ENCODE data around the gene EDDM3A. TPM values are rescaled to one million over a fixed set of nuclear protein-coding genes. Genes with fewer than 3 reads are reported as not detected.
"Not testable (repeated sequence)": the region's sequence is repeated elsewhere in the genome, so short reads cannot be mapped to it uniquely, and the experiment has no call there.

The EDDM3A gene
- polyA plus RNA-seq, 1 donor from 2014 or later, result not detected

GRCh38 chr14:20757965-20758364 is 12.3 kb downstream of the EDDM3A start:
- Histone ChIP-seq H3K4me3 (ENCODE audit: low read length) (no peak overlapping the region), H3K79me2 (replicated peaks; ENCODE audit: insufficient read depth, low read length) (no peaks in the 10 kb centered on the region), H3K4me2 (ENCODE audit: low read length) (no peak overlapping the region), H3K9ac (ENCODE audit: low read length) (no peak overlapping the region), H3K27ac (ENCODE audit: low read length) (no peak overlapping the region), H3K27me3 (ENCODE audit: insufficient read depth, low read depth, low read length) (no peaks in the 10 kb centered on the region), H3F3A (ENCODE audit: insufficient read depth, low read length, poor library complexity, severe bottlenecking) (no peaks in the 10 kb centered on the region), H3K9me3 (ENCODE audit: low read length) (no peaks in the 10 kb centered on the region), H2AFZ (ENCODE audit: low read depth, low read length) (no peak overlapping the region), H4K20me1 (ENCODE audit: insufficient read depth) (no peaks in the 10 kb centered on the region), H3K36me3 (ENCODE audit: insufficient read depth, low read length) (no peaks in the 10 kb centered on the region), H3K9me2 (ENCODE audit: insufficient read depth, low read length) (no peaks in the 10 kb centered on the region)
- TF ChIP-seq RAD21 (conservative IDR thresholded peaks at IDR 0.05), result no peak
- TF ChIP-seq SMC3 (conservative IDR thresholded peaks at IDR 0.05; ENCODE audit: poor library complexity), result no peak
- TF ChIP-seq CTCF (IDR thresholded peaks at IDR 0.05; ENCODE audit: poor library complexity, severe bottlenecking), result no peak
- no peak for TF ChIP-seq EZH2 (IDR thresholded peaks at IDR 0.05; ENCODE audit: borderline replicate concordance, insufficient read depth, low read length, poor library complexity, severe bottlenecking)
- TF ChIP-seq EP300 (conservative IDR thresholded peaks at IDR 0.05; ENCODE audit: poor library complexity, severe bottlenecking), result no peak
- TF ChIP-seq POLR2AphosphoS5 (IDR thresholded peaks at IDR 0.05), result no peak
- no peak for TF ChIP-seq REST (IDR thresholded peaks at IDR 0.05; ENCODE audit: borderline replicate concordance)
- no peak for TF ChIP-seq MXI1 (conservative IDR thresholded peaks at IDR 0.05; ENCODE audit: poor library complexity, severe bottlenecking)
- no peak for TF ChIP-seq TAF1 (IDR thresholded peaks at IDR 0.05; ENCODE audit: low read depth)

DNA sequence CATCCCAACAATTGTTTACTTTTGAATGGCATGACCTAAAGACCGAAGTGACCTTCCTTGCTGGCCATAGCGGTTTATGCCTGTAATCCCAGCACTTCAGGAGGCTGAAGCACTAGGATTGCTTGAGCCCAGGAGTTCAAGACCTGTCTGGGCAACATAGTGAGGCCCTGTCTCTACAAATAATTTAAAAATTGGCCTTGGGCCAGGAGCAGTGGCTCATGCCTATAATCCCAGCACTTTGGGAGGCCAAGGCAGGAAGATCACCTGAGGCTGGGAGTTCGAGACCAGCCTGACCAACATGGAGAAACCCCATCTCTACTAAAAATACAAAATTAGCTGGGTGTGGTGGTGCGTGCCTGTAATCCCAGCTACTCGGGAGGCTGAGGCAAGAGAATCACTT is 13.8 kb downstream of the EDDM3A start:
- H3K9me3 ChIP-seq (ENCODE audit: low read length); H3K36me3 ChIP-seq (ENCODE audit: insufficient read depth, low read length); H4K20me1 ChIP-seq (ENCODE audit: insufficient read depth); H3K27me3 ChIP-seq (ENCODE audit: insufficient read depth, low read depth, low read length); H2AFZ ChIP-seq (ENCODE audit: low read depth, low read length); H3K9ac ChIP-seq (ENCODE audit: low read length); H3K27ac ChIP-seq (ENCODE audit: low read length); H3K79me2 ChIP-seq (replicated peaks; ENCODE audit: insufficient read depth, low read length); H3F3A ChIP-seq (ENCODE audit: insufficient read depth, low read length, poor library complexity, severe bottlenecking); H3K4me2 ChIP-seq (ENCODE audit: low read length); H3K4me3 ChIP-seq (ENCODE audit: low read length); H3K9me2 ChIP-seq (ENCODE audit: insufficient read depth, low read length): not testable (repeated sequence)

GRCh38 chr14:20760950-20761349 is 15.3 kb downstream of the EDDM3A start:
- TF ChIP-seq MXI1 (conservative IDR thresholded peaks at IDR 0.05; ENCODE audit: poor library complexity, severe bottlenecking) (no peak), CTCF (IDR thresholded peaks at IDR 0.05; ENCODE audit: poor library complexity, severe bottlenecking) (no peak), TAF1 (IDR thresholded peaks at IDR 0.05; ENCODE audit: low read depth) (no peak), EP300 (conservative IDR thresholded peaks at IDR 0.05; ENCODE audit: poor library complexity, severe bottlenecking) (no peak), RAD21 (conservative IDR thresholded peaks at IDR 0.05) (no peak), EZH2 (IDR thresholded peaks at IDR 0.05; ENCODE audit: borderline replicate concordance, insufficient read depth, low read length, poor library complexity, severe bottlenecking) (no peak)

More at GRCh38 chr14:20760950-20761349, 15.3 kb downstream of the EDDM3A start:
- no peaks in the 10 kb centered on the region for H3K36me3 ChIP-seq (ENCODE audit: insufficient read depth, low read length)
- no peaks in the 10 kb centered on the region for H3K9me3 ChIP-seq (ENCODE audit: low read length)
- no peaks in the 10 kb centered on the region for H4K20me1 ChIP-seq (ENCODE audit: insufficient read depth)
- H3K79me2 ChIP-seq (replicated peaks; ENCODE audit: insufficient read depth, low read length), result no peaks in the 10 kb centered on the region
- no peaks in the 10 kb centered on the region for H3K9me2 ChIP-seq (ENCODE audit: insufficient read depth, low read length)
- no peak overlapping the region for H3K4me2 ChIP-seq (ENCODE audit: low read length)
- no peak overlapping the region for H2AFZ ChIP-seq (ENCODE audit: low read depth, low read length)
- H3K27me3 ChIP-seq (ENCODE audit: insufficient read depth, low read depth, low read length), result no peaks in the 10 kb centered on the region
- H3K9ac ChIP-seq (ENCODE audit: low read length), result no peak overlapping the region
- H3F3A ChIP-seq (ENCODE audit: insufficient read depth, low read length, poor library complexity, severe bottlenecking), result no peaks in the 10 kb centered on the region
- no peak overlapping the region for H3K27ac ChIP-seq (ENCODE audit: low read length)
- no peak overlapping the region for H3K4me3 ChIP-seq (ENCODE audit: low read length)
